PFSK-1 (cell line): ENCODE data around the gene THBS1.

Experiments used
- FOXP2 ChIP-seq: optimal IDR thresholded peaks from 2 replicates; pipeline ENCODE3; 2011; ENCODE audit warnings: borderline replicate concordance, control low read depth, inconsistent platforms; ENCODE audit not compliant: insufficient read depth; ENCODE audit errors: extremely low read length, extremely low read depth
- POLR2AphosphoS5 ChIP-seq: IDR thresholded peaks from 2 replicates; pipeline ENCODE4 v1.6.1; 2012; ENCODE audit warnings: low read depth, mild to moderate bottlenecking, control low read depth, low read length, moderate library complexity
- SIN3A ChIP-seq: IDR thresholded peaks from 2 replicates; pipeline ENCODE4 v1.6.1; 2012; ENCODE audit warnings: mild to moderate bottlenecking, low read length, moderate library complexity, borderline replicate concordance; ENCODE audit not compliant: insufficient read depth
- TAF1 ChIP-seq: IDR thresholded peaks from 2 replicates; pipeline ENCODE4 v1.6.1; 2012; ENCODE audit warnings: low read length, control low read depth, borderline replicate concordance; ENCODE audit not compliant: insufficient read depth
- TF ChIP-seq, protein P1 (sequence below), 2 experiments: IDR thresholded peaks; 2 replicates each; pipeline versions ENCODE4 v1.6.1 to v1.8.0; 2011 to 2012; ENCODE audit warnings: low read depth in 2 of 2, low read length in 2 of 2, control low read depth in 1 of 2, inconsistent platforms in 1 of 2, mild to moderate bottlenecking in 1 of 2, moderate library complexity in 1 of 2; ENCODE audit not compliant: insufficient read depth in 1 of 2

The THBS1 gene

DNA sequence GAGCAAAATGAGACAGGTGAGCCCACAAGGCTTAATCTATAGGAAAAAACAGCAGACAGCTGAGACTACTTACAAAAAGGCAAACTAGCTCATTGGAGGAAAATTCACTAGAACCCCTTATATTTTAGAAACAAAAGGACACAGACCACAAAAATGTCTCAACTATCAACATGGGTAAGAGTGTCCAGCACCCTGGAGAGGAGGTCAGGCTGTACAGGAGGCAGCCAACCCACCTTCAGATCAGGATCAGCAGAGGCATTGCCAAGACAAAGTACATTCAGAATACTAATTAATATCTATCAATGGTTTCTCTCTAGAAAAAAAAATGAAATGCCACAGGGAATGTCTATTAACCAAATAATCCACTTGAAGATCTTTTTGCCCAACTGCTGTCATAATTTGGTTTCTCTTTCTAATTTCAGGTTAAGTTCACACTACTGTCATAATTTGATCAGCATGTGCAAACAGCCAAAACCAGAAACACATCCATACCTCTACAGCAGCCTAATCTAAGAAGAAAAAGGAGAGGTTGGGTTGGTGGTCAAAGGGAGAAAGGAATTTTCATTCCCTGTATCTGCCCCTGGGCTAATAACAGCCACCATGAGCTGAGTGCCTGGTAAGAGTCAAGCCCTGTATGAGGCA lies 26.0 kb upstream of the THBS1 start:
- TF ChIP-seq POLR2AphosphoS5 (no peak), SIN3A (no peak), FOXP2 (no peak), TAF1 (no peak)
- TF ChIP-seq, protein P1, sequence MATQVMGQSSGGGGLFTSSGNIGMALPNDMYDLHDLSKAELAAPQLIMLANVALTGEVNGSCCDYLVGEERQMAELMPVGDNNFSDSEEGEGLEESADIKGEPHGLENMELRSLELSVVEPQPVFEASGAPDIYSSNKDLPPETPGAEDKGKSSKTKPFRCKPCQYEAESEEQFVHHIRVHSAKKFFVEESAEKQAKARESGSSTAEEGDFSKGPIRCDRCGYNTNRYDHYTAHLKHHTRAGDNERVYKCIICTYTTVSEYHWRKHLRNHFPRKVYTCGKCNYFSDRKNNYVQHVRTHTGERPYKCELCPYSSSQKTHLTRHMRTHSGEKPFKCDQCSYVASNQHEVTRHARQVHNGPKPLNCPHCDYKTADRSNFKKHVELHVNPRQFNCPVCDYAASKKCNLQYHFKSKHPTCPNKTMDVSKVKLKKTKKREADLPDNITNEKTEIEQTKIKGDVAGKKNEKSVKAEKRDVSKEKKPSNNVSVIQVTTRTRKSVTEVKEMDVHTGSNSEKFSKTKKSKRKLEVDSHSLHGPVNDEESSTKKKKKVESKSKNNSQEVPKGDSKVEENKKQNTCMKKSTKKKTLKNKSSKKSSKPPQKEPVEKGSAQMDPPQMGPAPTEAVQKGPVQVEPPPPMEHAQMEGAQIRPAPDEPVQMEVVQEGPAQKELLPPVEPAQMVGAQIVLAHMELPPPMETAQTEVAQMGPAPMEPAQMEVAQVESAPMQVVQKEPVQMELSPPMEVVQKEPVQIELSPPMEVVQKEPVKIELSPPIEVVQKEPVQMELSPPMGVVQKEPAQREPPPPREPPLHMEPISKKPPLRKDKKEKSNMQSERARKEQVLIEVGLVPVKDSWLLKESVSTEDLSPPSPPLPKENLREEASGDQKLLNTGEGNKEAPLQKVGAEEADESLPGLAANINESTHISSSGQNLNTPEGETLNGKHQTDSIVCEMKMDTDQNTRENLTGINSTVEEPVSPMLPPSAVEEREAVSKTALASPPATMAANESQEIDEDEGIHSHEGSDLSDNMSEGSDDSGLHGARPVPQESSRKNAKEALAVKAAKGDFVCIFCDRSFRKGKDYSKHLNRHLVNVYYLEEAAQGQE (IDR thresholded peaks at IDR 0.05; ENCODE audit: insufficient read depth in 1 of 2, low read depth in 2 of 2, low read length in 2 of 2), result no peak

DNA sequence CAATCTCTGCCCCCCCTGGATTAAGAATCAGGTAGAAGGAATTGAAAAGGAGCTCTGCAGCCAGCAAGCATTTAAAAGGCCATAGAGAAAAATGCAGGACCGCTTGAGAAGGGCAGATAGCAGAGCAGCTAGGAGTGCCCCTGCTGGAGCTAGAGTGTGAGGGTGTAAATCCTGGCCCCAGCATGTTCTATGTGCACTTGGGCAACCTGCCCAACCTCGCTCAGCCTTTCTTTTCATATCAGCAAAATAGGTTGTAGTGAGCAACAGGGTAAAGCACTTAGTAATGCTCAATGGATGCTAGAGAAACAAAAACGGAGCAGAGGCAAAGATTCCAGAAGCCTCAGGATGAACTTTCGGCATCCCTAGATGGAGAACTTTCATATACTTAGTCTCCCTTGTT lies 25.0 kb upstream of the THBS1 start:
- no peak for TF ChIP-seq TAF1
- no peak for TF ChIP-seq POLR2AphosphoS5
- TF ChIP-seq, protein P1 (IDR thresholded peaks at IDR 0.05; ENCODE audit: insufficient read depth in 1 of 2, low read depth in 2 of 2, low read length in 2 of 2), result no peak
- TF ChIP-seq SIN3A, result no peak
- TF ChIP-seq FOXP2, result no peak

DNA sequence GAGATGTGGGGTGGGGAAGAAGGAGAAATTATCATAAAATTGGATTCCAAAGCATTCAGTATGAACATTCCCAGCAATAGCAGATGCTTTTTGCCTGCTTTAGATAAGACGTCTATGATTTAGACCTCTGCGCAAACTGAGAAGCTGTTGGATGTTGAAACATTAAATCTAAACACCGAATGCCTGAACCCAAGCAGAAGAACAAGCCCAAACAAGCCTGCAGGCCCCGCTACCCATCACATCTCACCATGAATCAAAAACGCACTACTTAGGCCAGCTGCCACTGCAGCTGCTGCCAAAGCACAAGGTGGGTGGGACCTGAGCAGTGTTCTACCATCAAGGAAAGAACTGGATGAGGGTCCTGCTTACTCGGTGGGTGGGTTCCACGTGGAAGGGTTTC lies 24.4 kb upstream of the THBS1 start:
- TF ChIP-seq TAF1, result no peak
- no peak for TF ChIP-seq POLR2AphosphoS5
- TF ChIP-seq, protein P1 (IDR thresholded peaks at IDR 0.05; ENCODE audit: insufficient read depth in 1 of 2, low read depth in 2 of 2, low read length in 2 of 2), result no peak
- no peak for TF ChIP-seq FOXP2
- TF ChIP-seq SIN3A, result no peak

DNA sequence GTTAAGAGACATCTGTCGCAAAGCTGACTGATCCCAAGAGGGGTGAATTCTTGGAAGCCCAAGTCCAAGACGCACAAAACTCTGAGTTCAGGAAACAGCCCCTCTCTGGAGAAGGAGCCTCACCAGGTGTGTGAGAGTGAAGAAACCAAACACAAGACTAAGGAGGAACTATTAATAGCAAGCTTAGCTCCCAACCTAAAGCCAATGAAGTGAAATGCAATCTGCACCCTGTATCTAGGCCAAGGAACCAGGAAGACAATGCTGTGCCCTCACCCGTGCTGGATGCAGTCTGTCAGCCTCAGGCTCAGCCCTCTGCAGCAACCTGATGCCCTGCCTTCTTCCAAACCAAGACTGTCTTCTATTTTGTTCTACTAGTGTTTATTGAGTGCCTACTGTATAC lies 22.5 kb upstream of the THBS1 start:
- TF ChIP-seq, protein P1 (IDR thresholded peaks at IDR 0.05; ENCODE audit: insufficient read depth in 1 of 2, low read depth in 2 of 2, low read length in 2 of 2), result no peak
- TF ChIP-seq TAF1 (no peak), SIN3A (no peak), POLR2AphosphoS5 (no peak), FOXP2 (no peak)
